ENCODE results near the gene IGFBP6.

GRCh38 chr12:53107122-53107521 is 9.7 kb downstream of the IGFBP6 start:
- TF ChIP-seq YY1 (IDR thresholded peaks at IDR 0.05; ENCODE audit: low read depth) (no peak), EP300 (IDR thresholded peaks at IDR 0.05; ENCODE audit: borderline replicate concordance in 1 of 2, low read depth in 1 of 2, low read length in 1 of 2) (no peak), USF2 (IDR thresholded peaks at IDR 0.05; ENCODE audit: borderline replicate concordance, low read depth, low read length) (no peak), POLR2AphosphoS5 (IDR thresholded peaks at IDR 0.05; ENCODE audit: low read depth, low read length) (no peak), TAF1 (IDR thresholded peaks at IDR 0.05; ENCODE audit: borderline replicate concordance, low read depth, low read length) (no peak), CHD2 (IDR thresholded peaks at IDR 0.05; ENCODE audit: low read length, partially characterized antibody) (no peak)
- TF ChIP-seq, protein P1, sequence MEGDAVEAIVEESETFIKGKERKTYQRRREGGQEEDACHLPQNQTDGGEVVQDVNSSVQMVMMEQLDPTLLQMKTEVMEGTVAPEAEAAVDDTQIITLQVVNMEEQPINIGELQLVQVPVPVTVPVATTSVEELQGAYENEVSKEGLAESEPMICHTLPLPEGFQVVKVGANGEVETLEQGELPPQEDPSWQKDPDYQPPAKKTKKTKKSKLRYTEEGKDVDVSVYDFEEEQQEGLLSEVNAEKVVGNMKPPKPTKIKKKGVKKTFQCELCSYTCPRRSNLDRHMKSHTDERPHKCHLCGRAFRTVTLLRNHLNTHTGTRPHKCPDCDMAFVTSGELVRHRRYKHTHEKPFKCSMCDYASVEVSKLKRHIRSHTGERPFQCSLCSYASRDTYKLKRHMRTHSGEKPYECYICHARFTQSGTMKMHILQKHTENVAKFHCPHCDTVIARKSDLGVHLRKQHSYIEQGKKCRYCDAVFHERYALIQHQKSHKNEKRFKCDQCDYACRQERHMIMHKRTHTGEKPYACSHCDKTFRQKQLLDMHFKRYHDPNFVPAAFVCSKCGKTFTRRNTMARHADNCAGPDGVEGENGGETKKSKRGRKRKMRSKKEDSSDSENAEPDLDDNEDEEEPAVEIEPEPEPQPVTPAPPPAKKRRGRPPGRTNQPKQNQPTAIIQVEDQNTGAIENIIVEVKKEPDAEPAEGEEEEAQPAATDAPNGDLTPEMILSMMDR (IDR thresholded peaks at IDR 0.05), result no peak

All from SK-N-SH (cell line).